Transverse colon (tissue), 3 donors: ENCODE results near the gene AQP5.

ENCODE experiments used
- EP300 ChIP-seq: sonication (generic); formaldehyde crosslinking; IDR thresholded peaks from one replicate; pipeline ENCODE4 v1.6.1; 2017; ENCODE audit warnings: antibody characterized with exemption, low read depth
- POLR2A ChIP-seq: fragments of 450-650 bp; IDR thresholded peaks from one replicate; pipeline ENCODE4 v1.6.1; 2016; ENCODE audit warnings: antibody characterized with exemption, mild to moderate bottlenecking, moderate library complexity
- TF ChIP-seq, protein P1 (sequence below), 5 experiments: fragments of 200-600 bp in 3 of 5; fragments of 450-650 bp in 2 of 5; sonication (generic) in 3 of 5; IDR thresholded peaks; 1 replicate in 2 of 5; 2 replicates in 3 of 5; pipeline ENCODE4 v1.5.1; 2016 to 2017; ENCODE audit warnings: antibody characterized with exemption in 5 of 5, inconsistent platforms in 3 of 5, mild to moderate bottlenecking in 2 of 5, moderate library complexity in 1 of 5

DNA sequence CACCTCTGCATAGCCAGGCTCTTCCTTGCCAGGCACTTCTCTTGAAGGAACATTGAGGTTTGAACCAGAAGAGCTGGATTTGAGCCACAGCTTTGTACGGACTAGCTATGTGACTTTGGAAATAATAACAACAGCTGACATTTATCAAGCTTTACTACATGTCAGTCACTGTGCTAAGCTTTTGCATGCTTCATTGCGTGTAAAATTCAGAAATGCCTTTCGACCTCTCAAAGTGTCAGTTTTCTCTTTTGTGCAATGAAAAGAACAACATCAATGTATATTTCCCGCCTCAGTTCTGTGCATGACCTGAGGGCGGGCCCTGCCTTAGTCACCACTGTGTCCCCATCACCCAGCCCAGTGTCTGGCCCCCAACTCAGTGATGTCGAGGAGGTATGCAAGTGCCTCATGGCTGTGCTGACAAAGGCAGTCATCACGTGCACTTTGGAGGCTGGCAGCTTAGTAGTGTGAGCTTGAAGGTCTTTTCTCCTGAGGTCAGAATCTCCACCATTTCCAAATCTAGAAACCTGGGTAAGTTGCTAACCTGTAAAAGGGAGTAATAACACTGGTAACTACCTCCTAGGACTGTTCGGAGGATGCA lies 29.0 kb upstream of the AQP5 start:
- TF ChIP-seq, protein P1, sequence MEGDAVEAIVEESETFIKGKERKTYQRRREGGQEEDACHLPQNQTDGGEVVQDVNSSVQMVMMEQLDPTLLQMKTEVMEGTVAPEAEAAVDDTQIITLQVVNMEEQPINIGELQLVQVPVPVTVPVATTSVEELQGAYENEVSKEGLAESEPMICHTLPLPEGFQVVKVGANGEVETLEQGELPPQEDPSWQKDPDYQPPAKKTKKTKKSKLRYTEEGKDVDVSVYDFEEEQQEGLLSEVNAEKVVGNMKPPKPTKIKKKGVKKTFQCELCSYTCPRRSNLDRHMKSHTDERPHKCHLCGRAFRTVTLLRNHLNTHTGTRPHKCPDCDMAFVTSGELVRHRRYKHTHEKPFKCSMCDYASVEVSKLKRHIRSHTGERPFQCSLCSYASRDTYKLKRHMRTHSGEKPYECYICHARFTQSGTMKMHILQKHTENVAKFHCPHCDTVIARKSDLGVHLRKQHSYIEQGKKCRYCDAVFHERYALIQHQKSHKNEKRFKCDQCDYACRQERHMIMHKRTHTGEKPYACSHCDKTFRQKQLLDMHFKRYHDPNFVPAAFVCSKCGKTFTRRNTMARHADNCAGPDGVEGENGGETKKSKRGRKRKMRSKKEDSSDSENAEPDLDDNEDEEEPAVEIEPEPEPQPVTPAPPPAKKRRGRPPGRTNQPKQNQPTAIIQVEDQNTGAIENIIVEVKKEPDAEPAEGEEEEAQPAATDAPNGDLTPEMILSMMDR (IDR thresholded peaks at IDR 0.05), result no peak
- TF ChIP-seq EP300 (no peak), POLR2A (no peak)
